GM19395 (cell line): ENCODE results near the gene ADAMTS13.

Source experiments
- ATAC-seq: cut with Tn5 transposase; IDR thresholded peaks from one replicate; pipeline ENCODE4 v1.9.1; 2021; ENCODE audit warnings: mild to moderate bottlenecking, moderate library complexity; ENCODE audit not compliant: unreplicated experiment

Gene ADAMTS13

DNA sequence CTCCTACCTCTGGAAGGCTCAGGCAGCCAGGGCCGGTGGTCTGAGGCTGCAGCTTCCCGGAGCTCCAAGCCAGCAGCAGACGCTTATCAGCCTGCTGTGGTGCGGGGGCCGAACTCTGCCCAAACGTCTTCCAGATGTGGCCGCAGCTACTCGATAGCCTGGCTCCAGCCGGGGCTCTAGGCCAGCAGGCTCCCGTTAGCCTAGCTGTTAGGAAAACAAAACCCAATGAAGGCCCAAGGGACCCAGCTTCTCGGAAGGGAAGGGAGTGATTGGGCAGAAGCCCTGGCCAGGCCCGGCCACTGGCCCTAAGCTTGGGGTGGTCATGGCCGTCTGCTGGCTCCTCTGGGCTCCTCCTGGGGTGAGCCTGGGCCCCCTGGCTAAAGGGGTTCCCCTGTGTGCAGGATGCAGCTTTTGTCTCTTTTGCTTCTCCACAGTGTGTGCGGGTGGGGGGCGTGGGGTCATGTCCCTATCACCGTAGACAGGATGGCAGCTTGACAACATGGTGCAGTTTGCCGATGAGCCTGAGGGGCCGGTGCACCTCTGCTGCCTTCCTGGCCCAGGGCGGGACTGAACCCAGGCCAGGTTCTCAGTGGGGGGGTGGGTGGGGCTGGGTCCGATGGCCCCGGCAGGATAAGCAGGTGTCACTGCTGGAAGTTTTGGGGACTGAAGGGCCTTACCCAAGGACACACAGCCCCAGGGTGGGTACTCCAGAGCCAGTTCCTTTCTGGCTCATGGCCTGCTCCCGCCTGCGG lies 83.9 kb downstream of the ADAMTS13 start:
- no peak for ATAC-seq

DNA sequence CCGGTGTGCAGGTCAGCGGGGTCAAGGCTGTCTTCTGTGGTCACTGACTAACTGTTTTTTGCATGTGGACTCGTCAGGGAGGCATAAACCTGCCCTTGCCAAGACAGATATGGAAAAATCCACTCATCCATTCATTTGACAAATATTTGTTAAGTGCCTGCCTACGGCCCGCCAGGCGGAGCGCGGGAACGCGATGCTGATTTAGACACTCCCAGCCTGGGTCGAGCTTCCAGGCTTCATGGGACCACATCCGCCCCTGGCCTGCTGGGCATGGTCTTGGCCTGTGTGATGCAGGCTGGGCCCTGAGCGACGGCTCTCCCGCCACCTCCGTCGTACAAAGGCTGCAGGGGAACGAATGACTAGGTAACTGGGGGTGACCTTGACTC lies 84.5 kb downstream of the ADAMTS13 start:
- ATAC-seq, result no peak

DNA sequence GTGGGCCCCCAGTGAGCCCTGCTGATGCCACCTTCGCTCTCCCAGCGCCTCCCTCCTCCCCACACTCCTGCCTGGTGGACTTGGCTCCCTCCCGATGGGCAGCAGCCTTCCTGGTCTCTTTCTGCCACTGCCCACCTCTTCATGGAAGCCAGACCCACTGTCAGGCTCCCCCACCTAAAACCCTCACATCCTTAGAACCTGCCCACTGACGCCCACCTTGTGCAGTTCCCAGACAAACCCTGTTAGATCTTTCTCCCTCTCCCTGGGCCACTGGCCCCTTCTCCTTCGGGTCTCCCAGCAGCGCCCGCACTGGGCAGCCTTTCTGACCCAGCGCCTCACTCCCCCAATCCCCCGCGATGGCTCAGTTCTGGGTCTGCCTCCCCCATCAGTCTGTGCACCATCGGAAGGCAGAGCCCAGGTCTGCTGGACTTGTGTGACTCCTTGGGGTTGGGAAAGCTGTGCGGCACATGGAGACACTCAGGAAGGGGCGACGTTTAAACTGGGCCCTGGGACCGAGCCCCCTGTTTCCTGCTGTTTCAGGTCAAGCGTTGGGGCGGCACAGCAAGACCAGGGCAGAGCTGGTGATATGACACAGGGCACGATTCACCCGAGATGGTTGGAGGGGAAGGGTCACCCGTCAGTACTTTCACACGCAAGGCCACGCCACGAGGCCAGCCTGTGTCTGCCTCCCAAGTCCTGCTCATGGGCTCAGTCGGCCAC lies 85.2 kb downstream of the ADAMTS13 start:
- no peak for ATAC-seq

DNA sequence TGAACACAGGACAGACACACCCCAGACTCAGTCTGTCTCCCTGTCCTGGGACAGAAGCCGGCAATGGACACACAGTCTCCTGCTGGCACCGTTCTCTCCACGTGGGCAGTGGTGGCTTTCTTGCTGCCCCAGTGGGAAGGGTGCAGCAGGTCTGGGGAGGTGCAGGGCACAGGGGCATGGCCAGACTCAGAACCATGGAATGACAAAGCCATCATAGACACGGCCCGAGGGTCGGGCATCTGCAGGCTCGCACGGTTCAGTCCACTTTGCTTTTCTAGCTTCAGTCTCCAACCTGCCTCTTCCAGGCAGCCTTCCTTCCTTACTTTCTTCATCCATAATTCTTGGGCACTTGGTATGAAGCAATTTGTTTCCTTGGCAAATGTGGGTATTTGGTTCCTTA lies 85.9 kb downstream of the ADAMTS13 start:
- ATAC-seq, result no peak
